ENCODE measurements around the gene MT4.
A peak's percentile ranks its signal among the peaks of the same experiment; 100 is the strongest.

GRCh38 chr16:56576585-56577299 lies 11.9 kb downstream of the MT4 start:
- peak; percentile 56 for TF ChIP-seq CTCF (IDR thresholded peaks at IDR 0.05)
- no peak for TF ChIP-seq POLR2A (IDR thresholded peaks at IDR 0.05; ENCODE audit: low read length)
- no peak for TF ChIP-seq JUNB (IDR thresholded peaks at IDR 0.05)
- no peak for TF ChIP-seq MAZ (IDR thresholded peaks at IDR 0.05; ENCODE audit: borderline replicate concordance, low read depth, low read length)
- no peak for TF ChIP-seq CBX2 (IDR thresholded peaks at IDR 0.05; ENCODE audit: borderline replicate concordance, low read depth)
- TF ChIP-seq HMGXB4 (CRISPR knock-in tag; IDR thresholded peaks at IDR 0.05; ENCODE audit: borderline replicate concordance) = no peak
- no peak for TF ChIP-seq EHMT2 (IDR thresholded peaks at IDR 0.05; ENCODE audit: low read depth)
- no peak for TF ChIP-seq ELK1 (IDR thresholded peaks at IDR 0.05; ENCODE audit: low read depth, low read length)
- peak; percentile 41 for TF ChIP-seq MAFK (IDR thresholded peaks at IDR 0.05; ENCODE audit: partially characterized antibody)
- no peak for TF ChIP-seq MAX (IDR thresholded peaks at IDR 0.05)
- no peak for TF ChIP-seq CEBPB (IDR thresholded peaks at IDR 0.05)
- TF ChIP-seq EP300 (IDR thresholded peaks at IDR 0.05) = no peak
- no peak for TF ChIP-seq MYC (IDR thresholded peaks at IDR 0.05; ENCODE audit: borderline replicate concordance, low read length)
- peak; percentile 77 to 92 for TF ChIP-seq RAD21 (conservative IDR thresholded peaks at IDR 0.05 in 1 of 2, IDR thresholded peaks at IDR 0.05 in 1 of 2)

Data from A549 (cell line).